Measurements from ENCODE around the gene MAGEH1.
"Not testable (repeated sequence)": the region's sequence is repeated elsewhere in the genome, so short reads cannot be mapped to it uniquely, and the experiment has no call there.

The MAGEH1 gene

DNA sequence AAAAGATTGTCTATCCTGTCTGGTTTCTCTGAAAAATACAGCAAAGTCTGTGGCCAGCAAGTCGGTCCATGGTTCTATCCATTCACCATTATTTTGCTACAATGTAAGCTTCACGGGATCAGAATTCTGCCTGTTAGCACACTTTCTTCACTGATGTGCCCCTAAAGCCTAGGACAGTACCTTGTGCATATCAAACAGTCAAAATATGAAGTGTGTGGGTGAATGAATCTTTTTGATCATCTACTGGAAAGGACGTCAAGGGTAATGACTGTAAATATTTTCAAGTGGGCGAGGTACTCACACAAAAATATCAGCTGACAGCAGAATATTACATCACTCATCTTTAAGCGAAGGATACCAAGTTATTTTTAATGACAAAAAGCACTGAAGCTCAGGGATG lies 13.2 kb downstream of the MAGEH1 start:
- not testable (repeated sequence) for H3K4me3 ChIP-seq (ENCODE audit: low read length); H4K8ac ChIP-seq (ENCODE audit: low read depth, low read length); H2BK120ac ChIP-seq (ENCODE audit: low read depth, low read length); H3K23ac ChIP-seq (ENCODE audit: low read length); H3K18ac ChIP-seq (ENCODE audit: low read length); H2AK5ac ChIP-seq (ENCODE audit: low read length); H3K4me1 ChIP-seq (ENCODE audit: control insufficient read depth, low read depth, low read length); H3K36me3 ChIP-seq (ENCODE audit: control insufficient read depth, insufficient read depth, low read length); H3K27ac ChIP-seq (ENCODE audit: low read depth, low read length); H3K4me2 ChIP-seq (ENCODE audit: low read length); H3K4ac ChIP-seq (ENCODE audit: low read depth, low read length); H2BK15ac ChIP-seq (replicated peaks; ENCODE audit: low read depth); H3K79me2 ChIP-seq (ENCODE audit: control insufficient read depth, insufficient read depth, low read length); H3K56ac ChIP-seq (ENCODE audit: low read length); H4K5ac ChIP-seq (ENCODE audit: low read length); H3K79me1 ChIP-seq (ENCODE audit: low read length); H3K9ac ChIP-seq (ENCODE audit: low read length); H2BK5ac ChIP-seq (ENCODE audit: low read length); DNase-seq; H3K27me3 ChIP-seq (ENCODE audit: insufficient read depth, low read length, poor library complexity)
- WGBS (ENCODE audit: extremely low coverage, insufficient coverage, low lambda C conversion rate) = no CpG with 5 or more reads among the region's 5 CpGs

DNA sequence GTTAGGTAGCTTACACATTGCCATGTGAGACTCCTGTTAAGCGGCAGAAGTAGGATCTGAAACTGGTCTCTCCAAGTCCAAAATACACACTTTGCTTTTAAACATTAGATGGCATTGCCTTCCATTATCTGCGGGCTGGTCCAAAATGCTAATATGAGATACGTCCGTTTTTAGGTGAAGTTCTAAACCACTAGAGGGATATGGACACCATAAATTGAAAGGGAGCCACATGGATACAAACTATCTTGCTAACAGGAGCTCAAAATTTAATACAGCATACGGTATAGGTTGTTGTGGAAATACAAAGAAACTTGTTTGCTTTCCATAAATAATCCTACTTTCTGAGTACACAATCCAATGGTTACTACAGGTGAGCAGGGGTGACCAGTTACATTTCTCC lies 13.9 kb downstream of the MAGEH1 start:
- H3K56ac ChIP-seq (ENCODE audit: low read length); DNase-seq; H3K18ac ChIP-seq (ENCODE audit: low read length); H2BK15ac ChIP-seq (replicated peaks; ENCODE audit: low read depth); H3K79me2 ChIP-seq (ENCODE audit: control insufficient read depth, insufficient read depth, low read length); H3K4me2 ChIP-seq (ENCODE audit: low read length); H3K27ac ChIP-seq (ENCODE audit: low read depth, low read length); H2BK5ac ChIP-seq (ENCODE audit: low read length); H2AK5ac ChIP-seq (ENCODE audit: low read length); H3K27me3 ChIP-seq (ENCODE audit: insufficient read depth, low read length, poor library complexity); H2BK120ac ChIP-seq (ENCODE audit: low read depth, low read length); H3K4ac ChIP-seq (ENCODE audit: low read depth, low read length); H4K8ac ChIP-seq (ENCODE audit: low read depth, low read length); H3K4me1 ChIP-seq (ENCODE audit: control insufficient read depth, low read depth, low read length); H3K79me1 ChIP-seq (ENCODE audit: low read length); H3K4me3 ChIP-seq (ENCODE audit: low read length); H4K5ac ChIP-seq (ENCODE audit: low read length); H3K36me3 ChIP-seq (ENCODE audit: control insufficient read depth, insufficient read depth, low read length); H3K9ac ChIP-seq (ENCODE audit: low read length); H3K23ac ChIP-seq (ENCODE audit: low read length): not testable (repeated sequence)
- no CpG with 5 or more reads among the region's 5 CpGs for WGBS (ENCODE audit: extremely low coverage, insufficient coverage, low lambda C conversion rate)

DNA sequence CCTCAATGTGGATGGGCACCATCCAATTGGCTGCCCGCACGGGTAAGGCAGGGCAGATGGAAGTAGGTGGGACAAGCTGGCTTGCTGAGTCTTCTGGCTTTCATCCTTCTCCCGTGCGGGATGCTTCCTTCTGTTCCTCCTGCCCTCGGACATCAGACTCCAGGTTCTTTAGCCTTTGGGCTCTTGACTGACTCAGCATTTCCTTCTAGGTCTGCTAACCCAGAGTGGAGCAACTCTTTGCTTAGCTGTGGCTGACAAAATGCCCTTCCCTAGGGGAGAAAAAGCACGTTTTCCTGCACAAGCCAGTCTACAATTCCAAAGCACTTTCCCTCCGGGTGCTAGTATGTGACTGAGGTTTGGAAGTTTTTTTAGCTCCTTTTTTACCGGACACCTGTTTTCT lies 28.0 kb downstream of the MAGEH1 start:
- H3K79me2 ChIP-seq (ENCODE audit: control insufficient read depth, insufficient read depth, low read length); H3K9ac ChIP-seq (ENCODE audit: low read length); H3K23ac ChIP-seq (ENCODE audit: low read length); H2BK5ac ChIP-seq (ENCODE audit: low read length); H2AK5ac ChIP-seq (ENCODE audit: low read length); H3K4me2 ChIP-seq (ENCODE audit: low read length); H3K27me3 ChIP-seq (ENCODE audit: insufficient read depth, low read length, poor library complexity); H3K36me3 ChIP-seq (ENCODE audit: control insufficient read depth, insufficient read depth, low read length); H4K5ac ChIP-seq (ENCODE audit: low read length); H3K79me1 ChIP-seq (ENCODE audit: low read length); H3K4ac ChIP-seq (ENCODE audit: low read depth, low read length); H3K4me3 ChIP-seq (ENCODE audit: low read length); H3K56ac ChIP-seq (ENCODE audit: low read length); H2BK15ac ChIP-seq (replicated peaks; ENCODE audit: low read depth); H3K27ac ChIP-seq (ENCODE audit: low read depth, low read length); H3K18ac ChIP-seq (ENCODE audit: low read length); DNase-seq; H4K8ac ChIP-seq (ENCODE audit: low read depth, low read length); H2BK120ac ChIP-seq (ENCODE audit: low read depth, low read length); H3K4me1 ChIP-seq (ENCODE audit: control insufficient read depth, low read depth, low read length): not testable (repeated sequence)
- WGBS (ENCODE audit: extremely low coverage, insufficient coverage, low lambda C conversion rate) = no CpG with 5 or more reads among the region's 8 CpGs

DNA sequence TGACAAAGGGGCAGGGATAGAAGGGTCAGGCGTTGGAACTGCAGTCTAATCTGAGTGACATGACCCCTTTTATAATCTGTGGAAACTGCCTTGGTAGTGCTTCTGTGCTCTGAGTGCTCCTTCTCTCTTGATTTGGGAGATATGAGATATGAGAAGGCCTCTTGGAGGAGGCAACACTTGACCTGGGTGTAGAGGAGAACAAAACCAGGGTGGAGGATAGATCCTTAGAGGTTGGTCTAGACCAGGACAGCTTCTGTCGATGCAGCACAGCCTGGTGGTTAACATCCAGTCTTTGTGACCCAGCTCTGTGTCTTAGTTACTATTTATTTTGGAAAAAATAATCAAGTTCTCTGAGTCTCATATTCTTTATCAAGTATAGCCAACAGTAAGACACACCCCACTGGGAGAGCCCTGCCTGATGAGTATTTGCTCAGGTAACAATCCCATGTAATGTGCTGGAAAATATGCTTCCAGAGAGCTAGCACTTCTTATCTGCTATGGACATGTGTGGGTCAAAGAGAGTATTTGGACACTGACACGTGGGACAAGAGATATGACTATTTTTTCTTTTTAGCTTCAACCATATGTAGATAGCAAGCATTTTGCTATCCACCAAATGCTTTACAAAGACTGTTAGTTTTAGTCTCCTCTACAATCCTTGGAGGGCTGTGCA lies 28.6 kb downstream of the MAGEH1 start:
- no peaks in the 10 kb centered on the region for H3K79me2 ChIP-seq (ENCODE audit: control insufficient read depth, insufficient read depth, low read length)
- no peak overlapping the region for H3K56ac ChIP-seq (ENCODE audit: low read length)
- H3K27ac ChIP-seq (ENCODE audit: low read depth, low read length) = no peak overlapping the region
- H3K79me1 ChIP-seq (ENCODE audit: low read length) = no peaks in the 10 kb centered on the region
- no peak overlapping the region for H3K4me3 ChIP-seq (ENCODE audit: low read length)
- no peaks in the 10 kb centered on the region for H3K4me1 ChIP-seq (ENCODE audit: control insufficient read depth, low read depth, low read length)
- no peaks in the 10 kb centered on the region for H3K27me3 ChIP-seq (ENCODE audit: insufficient read depth, low read length, poor library complexity)
- WGBS (ENCODE audit: extremely low coverage, insufficient coverage, low lambda C conversion rate) = no CpG with 5 or more reads among the region's 3 CpGs
- H3K4me2 ChIP-seq (ENCODE audit: low read length) = no peak overlapping the region
- no peak overlapping the region for H3K23ac ChIP-seq (ENCODE audit: low read length)
- H3K4ac ChIP-seq (ENCODE audit: low read depth, low read length) = no peak overlapping the region
- no peak overlapping the region for H2BK120ac ChIP-seq (ENCODE audit: low read depth, low read length)
- H3K9ac ChIP-seq (ENCODE audit: low read length) = no peak overlapping the region
- no peak overlapping the region for H2AK5ac ChIP-seq (ENCODE audit: low read length)
- no peaks in the 10 kb centered on the region for H3K36me3 ChIP-seq (ENCODE audit: control insufficient read depth, insufficient read depth, low read length)
- no peak overlapping the region for H2BK15ac ChIP-seq (replicated peaks; ENCODE audit: low read depth)
- H2BK5ac ChIP-seq (ENCODE audit: low read length) = no peak overlapping the region
- H3K18ac ChIP-seq (ENCODE audit: low read length) = no peak overlapping the region
- H4K5ac ChIP-seq (ENCODE audit: low read length) = no peak overlapping the region
- H4K8ac ChIP-seq (ENCODE audit: low read depth, low read length) = no peak overlapping the region
- DNase-seq = no peak

DNA sequence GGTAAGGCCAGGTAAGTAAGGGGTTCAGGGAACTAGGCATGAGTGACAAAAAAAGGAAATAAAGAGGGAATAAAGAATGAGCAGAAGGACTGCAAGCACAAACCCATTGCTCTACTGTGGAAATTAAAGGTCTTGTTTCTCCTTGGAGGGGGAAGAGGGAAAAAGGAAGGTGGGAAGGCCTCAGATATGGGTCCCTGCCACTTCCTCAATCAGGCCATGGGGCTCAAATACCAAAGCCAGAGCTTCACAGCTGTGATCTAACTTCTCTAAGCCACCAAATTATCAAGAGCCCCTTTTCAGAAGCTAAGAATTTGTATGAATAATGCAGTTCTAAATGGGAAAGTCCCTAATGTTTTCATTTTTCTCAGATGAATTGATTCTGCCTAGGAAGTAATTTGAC lies 33.0 kb downstream of the MAGEH1 start:
- Histone ChIP-seq H3K4me2 (ENCODE audit: low read length) (no peak overlapping the region), H3K4me3 (ENCODE audit: low read length) (no peak overlapping the region), H3K79me1 (ENCODE audit: low read length) (no peaks in the 10 kb centered on the region), H3K27me3 (ENCODE audit: insufficient read depth, low read length, poor library complexity) (no peaks in the 10 kb centered on the region), H3K4me1 (ENCODE audit: control insufficient read depth, low read depth, low read length) (no peaks in the 10 kb centered on the region), H2BK120ac (ENCODE audit: low read depth, low read length) (no peak overlapping the region), H3K56ac (ENCODE audit: low read length) (no peak overlapping the region), H3K23ac (ENCODE audit: low read length) (no peak overlapping the region), H3K4ac (ENCODE audit: low read depth, low read length) (no peak overlapping the region), H2AK5ac (ENCODE audit: low read length) (no peak overlapping the region), H2BK5ac (ENCODE audit: low read length) (no peak overlapping the region), H3K36me3 (ENCODE audit: control insufficient read depth, insufficient read depth, low read length) (no peaks in the 10 kb centered on the region), H3K27ac (ENCODE audit: low read depth, low read length) (no peak overlapping the region), H2BK15ac (replicated peaks; ENCODE audit: low read depth) (no peak overlapping the region), H3K18ac (ENCODE audit: low read length) (no peak overlapping the region), H4K5ac (ENCODE audit: low read length) (no peak overlapping the region), H3K79me2 (ENCODE audit: control insufficient read depth, insufficient read depth, low read length) (no peaks in the 10 kb centered on the region), H3K9ac (ENCODE audit: low read length) (no peak overlapping the region), H4K8ac (ENCODE audit: low read depth, low read length) (no peak overlapping the region)
- DNase-seq = no peak

DNA sequence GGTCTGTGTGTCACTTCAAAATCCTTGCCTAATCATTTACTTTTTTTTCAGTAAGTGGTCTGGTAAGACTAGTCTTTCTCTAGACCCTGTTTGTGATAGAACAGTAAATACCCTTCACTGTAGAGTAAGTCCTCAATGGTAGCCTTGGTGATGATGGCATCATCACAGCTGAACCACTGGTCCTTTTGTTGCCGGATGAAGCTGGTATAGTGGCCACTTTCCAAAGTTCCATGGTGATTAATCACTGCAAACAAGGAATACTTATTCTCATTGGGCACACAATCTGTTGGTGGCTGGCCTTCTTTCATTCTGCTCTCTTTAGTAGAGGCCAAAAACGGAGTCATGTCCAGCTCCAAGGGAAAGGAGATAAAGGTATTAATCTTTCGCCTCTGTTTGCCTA lies 34.8 kb downstream of the MAGEH1 start:
- Histone ChIP-seq H3K4me1 (ENCODE audit: control insufficient read depth, low read depth, low read length) (no peaks in the 10 kb centered on the region), H2BK15ac (replicated peaks; ENCODE audit: low read depth) (no peak overlapping the region), H3K56ac (ENCODE audit: low read length) (no peak overlapping the region), H3K79me1 (ENCODE audit: low read length) (no peaks in the 10 kb centered on the region), H3K4ac (ENCODE audit: low read depth, low read length) (no peak overlapping the region), H3K4me3 (ENCODE audit: low read length) (no peak overlapping the region), H2BK5ac (ENCODE audit: low read length) (no peak overlapping the region), H3K36me3 (ENCODE audit: control insufficient read depth, insufficient read depth, low read length) (no peaks in the 10 kb centered on the region), H4K5ac (ENCODE audit: low read length) (no peak overlapping the region), H3K27ac (ENCODE audit: low read depth, low read length) (no peak overlapping the region), H3K23ac (ENCODE audit: low read length) (no peak overlapping the region), H3K18ac (ENCODE audit: low read length) (no peak overlapping the region), H2BK120ac (ENCODE audit: low read depth, low read length) (no peak overlapping the region), H3K27me3 (ENCODE audit: insufficient read depth, low read length, poor library complexity) (no peaks in the 10 kb centered on the region), H2AK5ac (ENCODE audit: low read length) (no peak overlapping the region), H3K4me2 (ENCODE audit: low read length) (no peak overlapping the region), H3K79me2 (ENCODE audit: control insufficient read depth, insufficient read depth, low read length) (no peaks in the 10 kb centered on the region), H3K9ac (ENCODE audit: low read length) (no peak overlapping the region), H4K8ac (ENCODE audit: low read depth, low read length) (no peak overlapping the region)
- WGBS (ENCODE audit: extremely low coverage, insufficient coverage, low lambda C conversion rate) = no CpG with 5 or more reads among the region's 3 CpGs
- no peak for DNase-seq
